GM12878 (cell line): ENCODE data around the gene RBX1. TPM values are rescaled to one million over a fixed set of nuclear protein-coding genes. Genes with fewer than 3 reads are reported as not detected.

Experiments used
- BMI1 ChIP-seq: fragments of 450-650 bp; IDR thresholded peaks from 2 replicates; pipeline ENCODE4 v1.6.1; 2016; ENCODE audit warnings: mild to moderate bottlenecking, moderate library complexity, borderline replicate concordance
- CTCF ChIP-seq, 3 experiments: IDR thresholded peaks in 2 of 3; conservative IDR thresholded peaks in 1 of 3; 2 replicates each; pipeline ENCODE4 v1.5.1; 2011; ENCODE audit warnings: low read depth in 3 of 3, low read length in 3 of 3, mild to moderate bottlenecking in 3 of 3, control low read depth in 2 of 3, moderate library complexity in 2 of 3, inconsistent platforms in 1 of 3, mixed read lengths in 1 of 3; ENCODE audit not compliant: control insufficient read depth in 2 of 3, insufficient read depth in 1 of 3; ENCODE audit errors: extremely low read depth in 1 of 3
- ELK1 ChIP-seq: IDR thresholded peaks from 2 replicates; pipeline ENCODE4 v1.6.1; 2012; ENCODE audit warnings: low read depth, low read length, improper control_type of control experiment
- KLF5 ChIP-seq: fragments of 450-650 bp; IDR thresholded peaks from 2 replicates; pipeline ENCODE4 v1.6.1; 2014; ENCODE audit warnings: mild to moderate bottlenecking; ENCODE audit not compliant: partially characterized antibody
- NR2C1 ChIP-seq: fragments of 450-650 bp; IDR thresholded peaks from 2 replicates; pipeline ENCODE4 v1.6.1; 2017; ENCODE audit warnings: antibody characterized with exemption, mild to moderate bottlenecking, moderate library complexity
- RB1 ChIP-seq: fragments of 450-650 bp; formaldehyde crosslinking; IDR thresholded peaks from 2 replicates; pipeline ENCODE4 v1.6.1; 2017; ENCODE audit warnings: mild to moderate bottlenecking, borderline replicate concordance
- RELB ChIP-seq: fragments of 450-650 bp; IDR thresholded peaks from 2 replicates; pipeline ENCODE4 v1.6.1; 2017; ENCODE audit warnings: low read depth, mild to moderate bottlenecking, moderate library complexity
- STAT1 ChIP-seq: fragments of 450-650 bp; conservative IDR thresholded peaks from 2 replicates; pipeline ENCODE4 v1.6.1; 2014; ENCODE audit warnings: antibody characterized with exemption, mild to moderate bottlenecking
- polyA plus RNA-seq, 11 experiments: library from polyadenylated mRNA; depleted of rRNA in 4 of 11; unstranded in 6 of 11; stranded (reverse) in 5 of 11; fragments of >200 nt; fragmentation: Nextera tagmentation in 4 of 11; fragmentation: Illumina TruSeq in 1 of 11; extraction: Ambion mirVana in 4 of 11; extraction: Trizol in 1 of 11; gene quantifications; 1 replicate in 1 of 11; 2 replicates in 10 of 11; pipeline versions ENCODE4 v1.2.1 to v1.2.3, GENCODE V29; 2011 to 2016; ENCODE audit warnings: inconsistent platforms in 2 of 11, missing spikeins in 2 of 11, low read depth in 1 of 11
- total RNA-seq, 4 experiments: library from RNA; depleted of rRNA in 3 of 4; stranded (reverse); fragments of >200 nt in 3 of 4; fragmentation: Illumina TruSeq in 1 of 4; extraction: Trizol in 1 of 4; gene quantifications; 2 replicates each; pipeline versions ENCODE4 v1.2.1 to v1.2.3, GENCODE V29; 2013 to 2021

RBX1 gene
- total and polyA plus RNA-seq, 10 of the 15 experiments (the other 5 are each of a cell fraction or from before 2014, with no cell fraction given): 71.2 to 468 (median 184) TPM

GRCh38 chr22:40966726-40967085 lies 15.5 kb downstream of the RBX1 start (continued):
- TF ChIP-seq RB1 (no peak), ELK1 (no peak), RELB (no peak), BMI1 (no peak), STAT1 (no peak), NR2C1 (no peak), KLF5 (no peak), CTCF (IDR thresholded peaks at IDR 0.05 in 2 of 3, conservative IDR thresholded peaks at IDR 0.05 in 1 of 3; ENCODE audit: control insufficient read depth in 2 of 3, extremely low read depth in 1 of 3, insufficient read depth in 1 of 3, low read depth in 3 of 3, low read length in 3 of 3) (no peak)
- TF ChIP-seq, all 136 proteins: peak for 0
